Endothelial cell of umbilical vein (primary cell): ENCODE data around the gene PLEKHG3. TPM values are rescaled to one million over a fixed set of nuclear protein-coding genes. Genes with fewer than 3 reads are reported as not detected.

Source experiments
- Bru-seq: library from RNA; stranded (reverse); fragments of 400-500 nt; gene quantifications from one replicate; lab custom pipeline; 2021; lab: Mats Ljungman, UMichigan
- BruChase-seq, 2 experiments: library from RNA; stranded (reverse); fragments of 400-500 nt; gene quantifications; one replicate each; lab custom pipeline; 2021; lab: Mats Ljungman, UMichigan
- BruUV-seq: library from RNA; stranded (reverse); fragments of 400-500 nt; replicated peaks from 2 replicates; lab custom pipeline; 2021; lab: Mats Ljungman, UMichigan
- CTCF ChIA-PET: fragments of 300-600, 350-600 bp; sonication (Branson Sonifier 250); formaldehyde crosslinking; loops from one replicate; lab custom pipeline; 2021; ENCODE audit warnings: antibody characterized with exemption, inconsistent platforms; lab: Charles Lee
- POLR2A ChIA-PET: fragments of 300-600, 350-600 bp; sonication (Branson Sonifier 250); formaldehyde crosslinking; loops from one replicate; lab custom pipeline; 2021; ENCODE audit warnings: antibody characterized with exemption, inconsistent platforms; lab: Charles Lee
- DNase-seq: peaks from one replicate; pipeline ENCODE4 v3.0.0-alpha.2; 2011; ENCODE audit warnings: low read depth, low spot score
- FAIRE-seq: peaks from 2 replicates; lab custom pipeline; 2011; peaks lifted over from hg19 to GRCh38; lab: Jason Lieb, UNC
- H2AFZ ChIP-seq: 2 replicates; pipeline ENCODE4 v1.6.0; 2012; ENCODE audit warnings: low read depth, low read length, control low read depth, inconsistent platforms
- H3K27ac ChIP-seq: 2 replicates; pipeline ENCODE4 v1.5.1; 2011; ENCODE audit warnings: low read depth, mild to moderate bottlenecking, control low read depth, low read length, moderate library complexity; ENCODE audit not compliant: insufficient read depth
- H3K27me3 ChIP-seq, 2 experiments: 2 replicates each; pipeline versions ENCODE4 v1.6.0 to v1.6.1; 2011; ENCODE audit warnings: low read length in 2 of 2, mixed read lengths in 1 of 2; ENCODE audit not compliant: control insufficient read depth in 2 of 2, insufficient read depth in 2 of 2
- H3K36me3 ChIP-seq, 2 experiments: 2 replicates in 1 of 2; 3 replicates in 1 of 2; pipeline ENCODE4 v1.5.1; 2011; ENCODE audit warnings: low read length in 2 of 2, mild to moderate bottlenecking in 1 of 2, moderate library complexity in 1 of 2; ENCODE audit not compliant: control insufficient read depth in 2 of 2, insufficient read depth in 2 of 2; ENCODE audit errors: extremely low read depth in 1 of 2
- H3K4me1 ChIP-seq: 3 replicates; pipeline ENCODE4 v1.5.1; 2011; ENCODE audit warnings: mild to moderate bottlenecking, low read length; ENCODE audit not compliant: control insufficient read depth, insufficient read depth; ENCODE audit errors: extremely low read depth
- H3K4me2 ChIP-seq: 2 replicates; pipeline ENCODE4 v1.6.1; 2011; ENCODE audit warnings: low read length, control low read depth, mixed read lengths; ENCODE audit not compliant: insufficient read depth
- H3K4me3 ChIP-seq, 3 experiments: fragments of 200-600 bp in 1 of 3; sonication (generic), shearing (Covaris generic) in 1 of 3; replicated peaks in 1 of 3; 2 replicates each; pipeline ENCODE4 v1.5.1; 2011 to 2016; ENCODE audit warnings: control low read depth in 3 of 3, low read length in 3 of 3, mild to moderate bottlenecking in 2 of 3, inconsistent platforms in 1 of 3, low read depth in 1 of 3, moderate library complexity in 1 of 3; ENCODE audit not compliant: insufficient read depth in 1 of 3
- H3K79me2 ChIP-seq: 2 replicates; pipeline ENCODE4 v1.6.0; 2012; ENCODE audit warnings: low read length, inconsistent platforms; ENCODE audit not compliant: control insufficient read depth, insufficient read depth
- H3K9ac ChIP-seq: replicated peaks from 2 replicates; pipeline ENCODE3; 2011; ENCODE audit warnings: low read length, control low read depth; ENCODE audit not compliant: insufficient read depth; ENCODE audit errors: extremely low read depth
- H3K9me1 ChIP-seq: replicated peaks from 3 replicates; pipeline ENCODE4 v1.6.0; 2011; ENCODE audit warnings: mild to moderate bottlenecking, low read length; ENCODE audit not compliant: control insufficient read depth, insufficient read depth; ENCODE audit errors: extremely low read depth
- H3K9me3 ChIP-seq: replicated peaks from 2 replicates; pipeline ENCODE4 v1.5.1; 2012; ENCODE audit warnings: low read length, inconsistent platforms; ENCODE audit not compliant: control insufficient read depth, insufficient read depth
- H4K20me1 ChIP-seq: replicated peaks from 2 replicates; pipeline ENCODE3; 2011; ENCODE audit warnings: mild to moderate bottlenecking, low read length; ENCODE audit not compliant: control insufficient read depth, insufficient read depth; ENCODE audit errors: extremely low read depth
- CTCF ChIP-seq, 2 donors: IDR thresholded peaks; 1 replicate in 1 of 2; 2 replicates in 1 of 2; pipeline ENCODE4 v1.5.1; 2011; ENCODE audit warnings: low read length in 2 of 2, mild to moderate bottlenecking in 2 of 2, moderate library complexity in 2 of 2, control low read depth in 1 of 2, inconsistent platforms in 1 of 2, low read depth in 1 of 2; ENCODE audit not compliant: insufficient read depth in 1 of 2; ENCODE audit errors: extremely low read depth in 1 of 2
- POLR2AphosphoS5 ChIP-seq: IDR thresholded peaks from 2 replicates; pipeline ENCODE4 v1.6.1; 2012; ENCODE audit warnings: low read depth, mild to moderate bottlenecking, control low read depth, low read length, moderate library complexity; ENCODE audit not compliant: insufficient read depth
- dilution Hi-C: fragments of 300-500 bp; cut with MboI; formaldehyde crosslinking; loops from one replicate; pipeline ENCODE4 v1.15.0; 2019; ENCODE audit warnings: low sequenced_read_pairs; ENCODE audit not compliant: extremely low pct_ligation_motif_present
- intact Hi-C: fragments of 100-400 bp; cut with micrococcal nuclease; formaldehyde crosslinking; loops from one replicate; pipeline ENCODE4 v1.10.0; 2022
- long read RNA-seq: library from polyadenylated mRNA; stranded (forward); transcript quantifications from one replicate; pipeline ENCODE4 v2.0.0, GENCODE V29; 2021
- polyA minus RNA-seq, 3 experiments: library from RNA; depleted of rRNA, polyadenylated mRNA; stranded (reverse); fragments of >200 nt; gene quantifications; 1 replicate in 1 of 3; 2 replicates in 2 of 3; pipeline ENCODE4 v1.2.3, GENCODE V29; 2011
- polyA plus RNA-seq, 4 experiments: library from polyadenylated mRNA; depleted of rRNA in 3 of 4; stranded (reverse) in 3 of 4; unstranded in 1 of 4; fragments of >200 nt; gene quantifications; 2 replicates each; pipeline versions ENCODE4 v1.2.1 to v1.2.3, GENCODE V29; 2011 to 2012; ENCODE audit warnings: missing spikeins in 1 of 4
- total RNA-seq: library from RNA; stranded (reverse); gene quantifications from 2 replicates; pipeline ENCODE4 v1.2.3, GENCODE V29; 2021

The PLEKHG3 gene
- total RNA-seq (6.9 and 8.0 TPM in 2 replicates), polyA plus RNA-seq (6.6 and 12.4 TPM in 2 replicates), polyA minus RNA-seq (9.2 and 10.9 TPM in 2 replicates), Bru-seq, nascent RNA (percentile 41 among the genes with signal in this experiment), BruChase-seq, experiment 1, labeled RNA remaining after a 6-hour chase (percentile 39 among the genes with signal in this experiment), BruChase-seq, experiment 2, labeled RNA remaining after a 2-hour chase (percentile 41 among the genes with signal in this experiment)
- 6.5 and 7.2 TPM in 2 replicates for polyA plus RNA-seq (2011; cell fraction: cytosol; rRNA removed)
- 24.3 and 25.4 TPM in 2 replicates for polyA plus RNA-seq (2011; cell fraction: nucleus; rRNA removed)
- 6.9 and 10.1 TPM in 2 replicates for polyA plus RNA-seq (2012)
- 17.1 TPM for polyA minus RNA-seq (2011; cell fraction: cytosol; rRNA and poly(A)+ RNA removed)
- 5.8 and 8.1 TPM in 2 replicates for polyA minus RNA-seq (2011; cell fraction: nucleus; rRNA and poly(A)+ RNA removed)
- long read RNA-seq, partial matches to known transcripts: 1 of 1 reads
- long read RNA-seq, other reads (novel, unspliced or antisense): 0 of 1 reads

- H3K79me2 ChIP-seq: peaks cover 5% of the 10 kb centered on the region
- H3K36me3 ChIP-seq: no peaks in the 10 kb centered on the region
- dilution Hi-C loops (no loop called here), intact Hi-C loops (loop anchor here (2.0 kb wide), 1 partner anchor 59 kb away; no protein-coding TSS in a partner anchor)
- H3K9me3 ChIP-seq: no peaks in the 10 kb centered on the region
- TF ChIP-seq POLR2AphosphoS5 (peak; percentile 55), CTCF (IDR thresholded peaks at IDR 0.05; ENCODE audit: extremely low read depth in 1 of 2, insufficient read depth in 1 of 2, low read depth in 1 of 2, low read length in 2 of 2) (no peak)
- peak within 1 kb of the TSS; percentile 76 for H2AFZ ChIP-seq
- no peaks in the 10 kb centered on the region for H4K20me1 ChIP-seq
- peak within 1 kb of the TSS; percentile 78 to 94 (median 84) for H3K4me3 ChIP-seq
- DNase-seq (peak; percentile 68), FAIRE-seq (peak; percentile 60)
- H3K9me1 ChIP-seq: no peaks in the 10 kb centered on the region
- peaks cover 21% of the 10 kb centered on the region for H3K4me1 ChIP-seq
- peak within 1 kb of the TSS; percentile 67 for H3K9ac ChIP-seq
- CTCF ChIA-PET: interaction anchor here (0.9 to 1.7 kb wide), 11 partner anchors 10 to 164 kb away, joined by 3 to 9 read pairs (median 3); partner anchors contain the start of gene HSPA2
- H3K27ac ChIP-seq: peak within 1 kb of the TSS; percentile 0
- POLR2A ChIA-PET: interaction anchor here (1.2 kb wide), 1 partner anchor 164 kb away, joined by 3 read pairs; the partner anchor contains the start of gene HSPA2
- H3K4me2 ChIP-seq: peak within 1 kb of the TSS; percentile 90
- BruUV-seq: no TSS peak
- peaks cover 19 to 35% of the 10 kb centered on the region in 2 experiments for H3K27me3 ChIP-seq
Observed at GRCh38 chr14:64704143-64704742, at the start of gene PLEKHG3. TSS of gene PLEKHG3 (plus strand) at chr14:64704424. CDS start at chr14:64727632, 23,208 bp downstream.
